GM12872 (cell line): ENCODE measurements around the gene SMAD4.

Experiments
- CTCF ChIP-seq: IDR thresholded peaks from 3 replicates; pipeline ENCODE4 v1.5.1; 2011; ENCODE audit warnings: low read depth, mild to moderate bottlenecking, low read length, moderate library complexity; ENCODE audit not compliant: insufficient read depth

Gene SMAD4

DNA sequence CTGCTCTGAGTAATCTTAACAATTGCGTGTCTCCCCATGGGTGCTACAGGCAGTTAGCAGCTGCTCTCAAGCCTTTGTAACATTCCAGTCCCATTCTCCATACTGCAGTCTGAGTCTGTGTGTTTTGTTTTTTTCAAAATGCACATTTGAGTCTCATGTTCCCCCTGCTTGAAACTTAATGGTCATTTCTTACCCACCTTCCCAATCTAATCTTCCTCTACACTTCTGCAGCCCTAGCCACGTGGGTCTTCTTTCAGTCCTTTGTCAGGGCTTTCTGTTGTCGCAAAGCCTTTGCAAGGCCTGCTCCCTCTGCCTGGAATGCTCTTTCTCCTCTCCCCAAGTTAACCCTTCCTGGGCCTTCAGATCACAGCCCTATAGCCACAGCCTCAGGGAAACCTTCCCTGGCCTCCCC lies 37.7 kb upstream of the SMAD4 start:
- TF ChIP-seq CTCF: no peak

GRCh38 chr18:50994031-50994430 lies 36.0 kb upstream of the SMAD4 start:
- no peak for TF ChIP-seq CTCF

DNA sequence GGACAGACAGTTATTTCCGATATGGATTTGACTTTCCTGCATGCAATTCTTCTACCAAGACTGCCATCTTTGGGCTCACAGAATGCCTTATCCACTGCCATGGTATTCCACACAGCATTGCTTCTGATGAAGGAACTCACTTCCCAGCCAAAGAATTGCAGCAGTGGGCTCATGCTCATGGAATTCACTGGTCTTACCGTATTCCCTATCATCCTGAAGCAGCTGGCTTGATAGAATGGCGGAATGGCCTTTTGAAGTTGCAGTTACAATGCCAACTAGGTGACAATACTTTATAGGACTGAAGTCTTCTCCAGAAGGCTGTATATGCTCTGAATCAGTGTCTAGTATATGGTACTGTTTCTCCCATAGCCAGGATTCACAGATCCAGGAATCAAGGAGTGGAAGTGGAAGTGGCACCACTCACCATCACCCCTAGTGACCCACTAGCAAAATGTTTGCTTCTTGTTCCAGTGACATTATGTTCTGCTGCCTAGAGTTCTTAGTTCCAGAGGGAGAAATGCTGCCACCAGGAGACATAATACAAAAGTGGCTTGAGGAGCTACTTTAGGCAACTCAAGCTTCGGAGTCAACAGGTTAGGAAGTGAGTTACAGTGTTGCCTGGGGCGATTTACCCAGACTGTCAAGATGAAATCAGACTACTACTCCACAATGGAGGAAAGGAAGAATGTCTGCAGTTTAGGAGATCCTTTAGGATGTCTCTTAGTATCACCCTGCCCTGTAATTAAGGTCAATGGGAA lies 23.8 kb upstream of the SMAD4 start:
- no peak for TF ChIP-seq CTCF

GRCh38 chr18:51006948-51007789 lies 22.8 kb upstream of the SMAD4 start:
- TF ChIP-seq CTCF: no peak

GRCh38 chr18:51007790-51008139 lies 22.2 kb upstream of the SMAD4 start:
- TF ChIP-seq CTCF: no peak

DNA sequence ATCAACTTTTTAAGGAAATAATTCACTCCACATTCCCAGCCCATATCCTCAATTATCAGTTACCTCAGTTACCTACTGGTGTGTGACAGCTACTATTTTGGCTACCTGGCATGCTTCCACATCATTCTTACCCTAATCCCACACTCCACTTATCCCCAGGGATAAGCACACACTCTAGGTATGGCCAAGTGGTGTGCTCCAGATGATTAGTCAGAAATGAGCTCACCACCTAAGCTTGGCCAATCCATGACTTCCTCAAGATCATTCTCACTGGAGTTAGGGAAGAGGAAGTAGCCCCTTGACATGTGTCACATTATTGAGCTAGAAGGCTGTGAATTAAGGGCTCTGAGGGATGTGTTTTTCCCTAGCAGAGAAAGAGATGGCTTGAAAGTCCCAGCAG lies 20.9 kb upstream of the SMAD4 start:
- TF ChIP-seq CTCF: no peak

- no peak for TF ChIP-seq CTCF
These were observed 19.8 kb upstream of the SMAD4 start for GRCh38 chr18:51010218-51010617.
